ENCODE results near the gene BMERB1.
"Not testable (repeated sequence)": the region's sequence is repeated elsewhere in the genome, so short reads cannot be mapped to it uniquely, and the experiment has no call there.

Gene BMERB1

DNA sequence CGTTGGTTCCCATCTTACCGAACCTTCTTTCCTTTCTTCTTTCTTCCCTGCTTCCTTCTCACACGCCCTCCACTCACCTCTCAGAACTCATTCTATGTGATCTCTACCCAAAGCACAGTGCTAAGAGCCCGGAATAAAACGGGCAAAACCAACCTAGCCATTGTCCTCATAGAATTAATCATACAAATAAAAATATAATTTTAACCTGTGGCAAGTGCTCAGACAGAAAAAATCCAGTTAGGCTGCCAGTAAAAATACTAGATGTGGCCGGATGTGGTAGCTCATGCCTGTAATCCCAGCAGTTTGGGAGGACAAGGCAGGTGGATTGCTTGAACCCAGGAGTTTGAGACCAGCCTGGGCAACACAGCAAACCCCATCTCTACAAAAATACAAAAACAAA is 27.0 kb downstream of the BMERB1 start:
- DNase-seq (ENCODE audit: low spot score): no peak

DNA sequence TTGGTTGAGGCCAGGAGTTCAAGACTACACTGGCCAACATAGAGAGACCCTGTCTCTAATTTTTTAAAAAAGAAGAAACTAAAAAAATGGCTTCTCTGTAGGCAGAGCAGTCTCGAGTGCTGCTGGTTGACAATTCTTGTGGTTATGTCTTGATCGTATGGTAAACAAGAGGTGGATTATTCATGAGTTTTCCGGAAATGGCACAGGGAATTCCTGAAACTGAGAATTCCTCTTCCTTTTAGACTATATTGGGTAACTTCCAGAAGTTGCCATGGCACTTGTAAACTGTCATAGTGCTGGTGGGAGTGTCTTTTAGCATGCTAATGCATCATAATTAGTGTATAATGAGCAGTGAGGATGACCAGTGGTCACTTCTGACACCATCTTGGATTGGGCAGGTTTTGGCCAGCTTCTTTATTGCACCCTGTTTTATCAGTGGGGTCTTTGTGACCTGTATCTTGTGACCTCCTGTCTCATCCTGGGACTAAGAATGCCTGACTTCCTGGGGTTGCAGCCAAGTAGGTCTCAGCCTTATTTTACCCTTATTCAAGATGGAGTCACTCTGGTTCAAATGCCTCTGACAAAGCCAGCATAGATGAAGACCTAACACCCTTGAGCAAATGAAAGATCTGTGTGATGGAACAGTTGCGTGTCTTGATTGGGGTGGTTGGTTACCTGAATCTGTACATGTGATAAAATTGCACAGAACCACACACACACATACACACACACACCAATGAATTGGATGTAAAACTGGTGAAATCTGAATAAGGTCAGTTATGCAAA is 30.2 kb downstream of the BMERB1 start:
- DNase-seq (ENCODE audit: low spot score): no peak

DNA sequence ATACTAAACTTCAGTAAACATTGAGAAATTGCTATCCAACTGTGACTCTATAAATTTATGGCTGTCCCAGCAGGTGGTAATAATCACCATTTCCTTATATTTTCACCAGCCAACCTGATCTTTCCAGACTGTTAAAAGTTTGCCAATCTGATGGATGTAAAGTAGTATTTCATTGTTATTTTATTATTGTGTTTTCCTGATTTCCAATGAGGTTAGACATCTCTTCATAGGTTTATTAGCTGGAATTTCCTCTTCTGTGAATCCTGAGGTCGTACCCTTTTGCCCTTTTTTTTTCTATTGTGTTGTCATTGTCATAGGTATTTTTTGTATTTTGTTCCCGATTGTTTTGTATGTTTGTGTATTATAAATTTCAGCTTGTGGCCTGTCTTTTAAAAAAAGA is 31.7 kb downstream of the BMERB1 start:
- DNase-seq (ENCODE audit: low spot score): no peak

DNA sequence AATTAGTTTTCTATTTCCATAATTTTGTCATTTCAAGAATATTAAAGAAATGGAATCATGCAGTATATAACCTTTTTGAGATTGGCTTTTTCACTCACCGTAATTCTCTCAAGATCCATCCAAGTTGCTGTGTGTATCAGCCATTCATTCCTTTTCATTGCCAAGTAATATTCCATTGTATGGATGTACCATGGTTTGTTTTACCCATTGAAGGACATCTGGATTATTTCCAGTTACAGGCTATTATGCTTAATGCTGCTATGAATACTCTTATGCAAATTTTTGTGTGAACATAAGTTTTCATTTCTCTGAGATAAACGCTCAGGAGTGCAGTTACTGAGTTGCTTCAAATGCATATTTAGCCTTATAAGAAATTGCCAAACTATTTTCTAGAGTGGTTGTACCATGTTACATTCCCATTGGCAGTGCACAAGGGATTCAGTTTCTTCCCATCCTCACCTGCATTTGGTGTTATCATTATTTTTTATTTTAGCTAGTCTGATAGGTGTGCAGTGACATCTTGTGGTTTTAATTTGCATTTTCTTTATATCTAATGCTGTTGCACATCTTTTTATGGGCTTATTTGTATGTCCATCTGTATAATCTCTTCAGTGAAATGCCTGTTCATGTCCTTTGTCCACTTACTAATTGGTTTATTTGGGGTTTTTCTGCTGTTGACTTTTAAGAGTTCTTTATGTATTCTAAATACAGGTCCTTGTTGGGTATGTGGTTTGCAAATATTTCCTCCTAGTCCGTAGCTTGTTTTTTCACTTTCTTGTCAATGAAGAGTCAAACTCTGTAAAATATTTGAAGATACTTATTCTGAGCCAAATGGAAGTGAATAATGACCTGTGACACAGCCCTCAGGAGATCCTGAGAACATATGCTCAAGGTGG is 32.7 kb downstream of the BMERB1 start:
- DNase-seq (ENCODE audit: low spot score): no peak

GRCh38 chr16:15476971-15477370 is 42.6 kb downstream of the BMERB1 start:
- DNase-seq (ENCODE audit: low spot score): not testable (repeated sequence)

DNA sequence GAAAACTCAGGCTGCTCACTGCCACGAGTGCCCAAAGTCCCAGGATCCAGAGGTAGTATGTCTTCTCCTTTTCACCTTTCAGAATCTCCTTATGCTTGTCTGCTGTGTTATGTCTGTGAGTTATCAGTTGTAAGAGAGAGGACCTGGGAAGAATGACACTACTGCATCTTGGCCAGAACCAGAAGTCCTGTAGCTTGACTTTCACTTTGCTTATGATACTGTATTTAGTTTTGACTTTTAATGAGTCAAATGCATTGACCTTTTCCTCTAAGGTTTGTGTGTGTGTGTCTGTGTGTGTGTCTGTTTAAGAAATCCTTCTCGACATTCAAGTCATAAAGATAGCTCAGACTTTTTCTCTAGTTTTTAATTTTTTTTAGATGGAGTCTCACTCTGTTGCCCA is 43.4 kb downstream of the BMERB1 start:
- no peak for DNase-seq (ENCODE audit: low spot score)

- no peak for DNase-seq (ENCODE audit: low spot score)
Observed at GRCh38 chr16:15482068-15482747, 47.8 kb downstream of the BMERB1 start.

- no peak for DNase-seq (ENCODE audit: low spot score)
Observed at GRCh38 chr16:15482748-15483298, 48.4 kb downstream of the BMERB1 start.

- DNase-seq (ENCODE audit: low spot score): no peak
Observed at GRCh38 chr16:15483857-15484256, 49.5 kb downstream of the BMERB1 start.

DNA sequence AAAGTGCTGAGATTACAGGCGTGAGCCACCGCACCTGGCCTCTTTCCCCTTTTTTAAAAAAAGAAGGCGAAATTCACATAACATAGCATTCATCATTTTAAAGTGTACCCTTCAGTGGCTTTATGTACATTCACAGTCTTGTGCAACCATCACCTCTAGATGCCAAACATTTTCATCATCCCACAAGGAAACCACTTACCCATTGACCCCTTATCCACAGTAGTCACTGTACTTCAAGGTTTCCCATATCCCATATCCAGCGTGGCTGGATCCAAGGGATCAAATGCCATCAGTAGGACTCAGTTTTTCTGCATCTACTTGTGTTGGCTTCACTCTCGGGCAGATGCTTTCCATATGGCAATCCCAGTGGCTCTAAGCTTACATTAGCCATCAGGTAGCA is 50.3 kb downstream of the BMERB1 start:
- DNase-seq (ENCODE audit: low spot score): no peak

- no peak for DNase-seq (ENCODE audit: low spot score)
Observed at GRCh38 chr16:15485175-15485574, 50.8 kb downstream of the BMERB1 start.

DNA sequence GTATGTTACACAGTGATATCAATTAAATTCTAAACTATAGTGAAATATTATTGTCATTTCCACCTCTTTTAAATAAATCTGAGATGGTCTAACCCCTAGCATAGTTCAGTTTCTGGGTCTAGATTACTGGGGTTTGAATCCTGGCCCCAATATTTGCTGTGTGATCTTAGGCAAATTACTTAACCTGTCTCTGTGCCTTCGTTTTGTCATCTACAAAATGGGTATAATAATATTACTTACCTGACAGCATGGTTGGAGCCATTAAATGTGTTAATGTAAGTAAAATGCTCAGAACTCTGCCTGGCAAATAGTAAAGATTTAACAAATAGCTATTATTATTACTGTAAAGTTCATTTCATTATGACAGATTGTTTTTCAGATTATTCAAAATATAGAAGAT is 52.3 kb downstream of the BMERB1 start:
- DNase-seq (ENCODE audit: low spot score): no peak

GRCh38 chr16:15487336-15488284 is 53.2 kb downstream of the BMERB1 start:
- DNase-seq (ENCODE audit: low spot score): no peak

GRCh38 chr16:15489016-15489415 is 54.6 kb downstream of the BMERB1 start:
- DNase-seq (ENCODE audit: low spot score): no peak

DNA sequence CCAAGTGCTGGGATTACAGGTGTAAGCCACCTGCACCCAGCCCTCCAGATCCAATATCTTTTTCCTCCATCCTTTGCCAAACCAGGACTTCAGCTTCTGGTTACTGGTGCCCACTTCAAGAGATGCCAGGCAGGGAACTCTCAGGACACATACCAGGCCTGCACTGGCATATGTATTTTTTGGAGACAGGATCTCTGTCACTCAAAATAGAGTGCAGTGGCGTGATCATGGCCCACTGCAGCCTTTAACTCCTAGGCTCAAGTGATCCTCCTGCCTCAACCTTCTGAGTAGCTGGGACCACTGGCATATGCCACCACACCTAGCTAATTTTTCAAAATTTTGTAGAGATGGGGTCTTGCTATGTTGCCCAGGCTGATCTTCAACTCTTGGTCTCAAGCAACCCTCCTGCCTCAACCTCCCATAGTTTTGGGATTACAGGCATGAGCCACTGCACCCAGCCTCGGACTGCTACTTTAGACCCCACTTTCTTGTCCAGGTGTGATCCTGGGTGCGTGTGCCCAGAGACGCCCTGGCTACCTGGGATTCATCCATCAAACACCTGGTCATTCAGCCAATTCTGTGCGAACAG is 55.8 kb downstream of the BMERB1 start:
- DNase-seq (ENCODE audit: low spot score): no peak

- DNase-seq (ENCODE audit: low spot score): no peak
Observed at GRCh38 chr16:15491411-15491810, 57.0 kb downstream of the BMERB1 start.

DNA sequence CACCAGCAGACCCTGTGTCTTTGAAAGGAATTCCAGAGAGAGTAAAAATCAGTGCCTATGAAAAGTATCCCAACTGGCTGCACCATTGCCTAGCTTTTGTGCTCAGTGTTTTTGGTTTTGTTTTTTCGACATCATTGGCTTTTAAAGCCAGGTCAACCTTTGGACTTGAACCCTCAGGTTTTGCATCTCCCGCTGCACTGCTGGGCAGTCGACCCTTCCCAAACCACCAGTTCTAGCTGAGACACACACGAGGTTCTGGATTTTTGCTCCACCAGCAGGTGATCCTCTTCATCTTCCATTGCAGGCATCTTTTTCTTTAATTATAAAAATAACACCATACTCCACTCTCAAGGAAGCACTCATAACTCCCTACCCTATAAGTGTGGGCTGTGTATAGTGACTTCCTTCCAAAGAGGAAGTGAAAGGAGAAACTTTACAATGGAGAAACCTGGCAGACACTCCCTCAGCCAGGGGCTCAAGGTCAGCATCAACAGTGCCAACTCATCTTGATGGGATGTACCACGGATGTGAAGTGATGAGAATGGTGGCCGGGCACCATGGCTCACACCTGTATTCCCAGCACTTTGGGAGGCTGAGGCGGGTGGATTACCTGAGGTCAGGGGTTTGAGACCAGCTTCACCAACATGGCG is 57.8 kb downstream of the BMERB1 start:
- DNase-seq (ENCODE audit: low spot score): no peak

DNA sequence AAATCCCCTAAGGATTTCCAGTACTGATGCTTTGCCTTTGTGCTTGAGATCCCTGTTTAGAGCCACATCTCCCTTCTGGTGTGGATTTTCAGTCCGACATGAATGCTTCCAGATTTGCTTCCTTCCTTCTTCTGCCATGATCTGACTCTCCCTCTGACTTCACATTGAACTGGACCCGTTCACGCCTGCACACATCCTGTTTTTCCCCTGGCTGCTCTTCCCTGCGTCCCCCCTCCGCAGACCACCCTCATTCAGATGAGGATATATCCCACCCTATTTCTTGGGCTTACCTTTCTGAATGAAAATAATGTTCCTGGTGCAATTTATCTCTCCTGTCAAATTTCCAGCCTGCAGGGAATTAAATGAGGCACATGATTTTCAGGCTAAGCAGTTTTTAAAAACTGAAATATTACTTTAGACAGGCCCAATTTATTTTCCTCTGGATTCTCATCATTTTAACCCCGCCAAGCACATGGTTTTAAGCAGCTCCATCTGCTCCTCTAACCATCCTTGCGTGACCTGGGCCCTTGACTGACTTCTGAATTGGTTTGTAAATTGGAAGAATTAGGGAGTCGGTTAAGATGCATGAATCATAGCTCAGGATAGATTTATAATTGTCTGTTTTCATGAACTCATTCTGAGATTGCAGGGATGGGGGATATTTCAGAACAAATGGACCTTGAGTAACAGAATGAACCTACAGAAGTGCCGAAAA is 59.2 kb downstream of the BMERB1 start:
- no peak for DNase-seq (ENCODE audit: low spot score)

DNA sequence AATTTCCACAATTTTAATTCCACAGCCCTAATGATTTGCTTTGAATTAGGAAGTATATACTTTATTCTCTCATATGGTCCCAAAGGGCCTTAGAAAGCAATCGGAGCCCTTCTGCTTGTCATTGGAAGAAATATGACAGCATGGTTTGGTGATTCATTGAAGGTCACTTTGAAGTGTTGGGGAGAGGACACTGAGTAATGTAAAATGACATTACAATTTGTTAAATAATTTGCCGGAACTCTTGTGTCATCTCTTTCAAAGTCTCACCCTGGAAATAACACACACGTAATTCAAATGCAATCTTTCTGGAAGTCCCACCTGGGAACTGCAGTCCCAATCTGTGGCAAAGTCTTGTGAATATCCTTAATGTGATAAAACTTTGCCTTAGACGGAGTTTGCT is 59.8 kb downstream of the BMERB1 start:
- no peak for DNase-seq (ENCODE audit: low spot score)

DNA sequence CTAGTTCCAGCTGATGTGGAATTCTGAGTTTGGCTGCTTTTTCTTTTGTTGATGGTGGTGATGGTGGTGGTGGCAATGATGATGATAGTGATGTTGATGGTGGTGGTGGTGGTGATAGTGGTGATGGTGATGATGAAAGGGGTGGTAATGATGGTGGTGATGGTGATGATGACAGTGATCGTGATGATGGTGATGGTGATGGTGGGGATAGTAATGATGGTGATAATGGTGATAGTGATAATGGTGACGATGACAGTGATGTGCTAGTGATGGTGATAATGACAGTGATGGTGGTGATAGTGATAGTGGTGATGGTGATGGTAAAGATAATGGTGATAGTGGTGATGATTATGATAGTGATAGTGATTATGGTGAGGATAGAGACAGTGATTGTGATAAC is 61.5 kb downstream of the BMERB1 start:
- no peak for DNase-seq (ENCODE audit: low spot score)
